GM20000 (cell line): ENCODE results near the gene TIMM21.

Experiments
- DNase-seq: peaks from one replicate; pipeline ENCODE4 v3.0.0; 2012; ENCODE audit warnings: low spot score
- CTCF ChIP-seq: IDR thresholded peaks from 2 replicates; pipeline ENCODE4 v1.5.1; 2012; ENCODE audit warnings: mild to moderate bottlenecking, control low read depth; ENCODE audit errors: extremely low read depth, missing control alignments

Gene TIMM21

GRCh38 chr18:74203811-74204210 lies 55.5 kb downstream of the TIMM21 start:
- DNase-seq: no peak
- no peak for TF ChIP-seq CTCF

- no peak for TF ChIP-seq CTCF
- DNase-seq: no peak
These were observed 56.3 kb downstream of the TIMM21 start for GRCh38 chr18:74204526-74205152.
